NT2/D1 (cell line): ENCODE measurements around the gene PXMP2.

Experiments used
- YY1 ChIP-seq: IDR thresholded peaks from 2 replicates; pipeline ENCODE4 v1.6.1; 2011; ENCODE audit not compliant: insufficient read length, insufficient read depth
- ZNF274 ChIP-seq: IDR thresholded peaks from 2 replicates; pipeline ENCODE4 v1.6.1; 2011; ENCODE audit warnings: mild to moderate bottlenecking, low read depth, low read length

GRCh38 chr12:132638541-132639408 is 48.6 kb upstream of the PXMP2 start:
- no peak for TF ChIP-seq ZNF274
- TF ChIP-seq YY1, result no peak
